Measurements from ENCODE around the gene MYH10.

The MYH10 gene

GRCh38 chr17:8459831-8460230 lies 170.7 kb downstream of the MYH10 start:
- H3K9me3 ChIP-seq (ENCODE audit: severe bottlenecking), result no peaks in the 10 kb centered on the region
- no peak for TF ChIP-seq CTCF (IDR thresholded peaks at IDR 0.05; ENCODE audit: poor library complexity, severe bottlenecking)
- no peak overlapping the region for H3K27ac ChIP-seq (ENCODE audit: poor library complexity, severe bottlenecking)
- no peak for DNase-seq (ENCODE audit: low spot score)
- no peak for ATAC-seq (ENCODE audit: low read depth)
- H3K4me3 ChIP-seq (ENCODE audit: severe bottlenecking), result no peak overlapping the region
- H3K36me3 ChIP-seq (ENCODE audit: low read depth), result peaks cover 84% of the 10 kb centered on the region
- H3K4me1 ChIP-seq (ENCODE audit: insufficient read depth, poor library complexity, severe bottlenecking), result peaks cover 2% of the 10 kb centered on the region
- H3K27me3 ChIP-seq (ENCODE audit: insufficient read depth, poor library complexity, severe bottlenecking), result no peaks in the 10 kb centered on the region

- no peak for DNase-seq (ENCODE audit: low spot score)
- Histone ChIP-seq H3K4me3 (ENCODE audit: severe bottlenecking) (no peak overlapping the region), H3K27ac (ENCODE audit: poor library complexity, severe bottlenecking) (no peak overlapping the region), H3K27me3 (ENCODE audit: insufficient read depth, poor library complexity, severe bottlenecking) (no peaks in the 10 kb centered on the region), H3K9me3 (ENCODE audit: severe bottlenecking) (no peaks in the 10 kb centered on the region), H3K4me1 (ENCODE audit: insufficient read depth, poor library complexity, severe bottlenecking) (no peaks in the 10 kb centered on the region), H3K36me3 (ENCODE audit: low read depth) (peaks cover 92% of the 10 kb centered on the region)
- no peak for TF ChIP-seq CTCF (IDR thresholded peaks at IDR 0.05; ENCODE audit: poor library complexity, severe bottlenecking)
- no peak for ATAC-seq (ENCODE audit: low read depth)
These were observed 171.4 kb downstream of the MYH10 start for GRCh38 chr17:8459107-8459506.

GRCh38 chr17:8458128-8458527 lies 172.4 kb downstream of the MYH10 start:
- ATAC-seq (ENCODE audit: low read depth), result no peak
- Histone ChIP-seq H3K36me3 (ENCODE audit: low read depth) (peaks cover 99% of the 10 kb centered on the region), H3K9me3 (ENCODE audit: severe bottlenecking) (no peaks in the 10 kb centered on the region)

GRCh38 chr17:8455665-8456209 lies 174.8 kb downstream of the MYH10 start:
- Histone ChIP-seq H3K36me3 (ENCODE audit: low read depth) (peaks cover 96% of the 10 kb centered on the region), H3K27me3 (ENCODE audit: insufficient read depth, poor library complexity, severe bottlenecking) (no peaks in the 10 kb centered on the region), H3K4me3 (ENCODE audit: severe bottlenecking) (no peak overlapping the region), H3K27ac (ENCODE audit: poor library complexity, severe bottlenecking) (no peak overlapping the region), H3K9me3 (ENCODE audit: severe bottlenecking) (no peaks in the 10 kb centered on the region), H3K4me1 (ENCODE audit: insufficient read depth, poor library complexity, severe bottlenecking) (no peaks in the 10 kb centered on the region)
- ATAC-seq (ENCODE audit: low read depth), result no peak
- no peak for TF ChIP-seq CTCF (IDR thresholded peaks at IDR 0.05; ENCODE audit: poor library complexity, severe bottlenecking)
- no peak for DNase-seq (ENCODE audit: low spot score)

More at GRCh38 chr17:8458128-8458527, 172.4 kb downstream of the MYH10 start:
- Histone ChIP-seq H3K27ac (ENCODE audit: poor library complexity, severe bottlenecking) (no peak overlapping the region), H3K4me3 (ENCODE audit: severe bottlenecking) (no peak overlapping the region), H3K4me1 (ENCODE audit: insufficient read depth, poor library complexity, severe bottlenecking) (no peaks in the 10 kb centered on the region), H3K27me3 (ENCODE audit: insufficient read depth, poor library complexity, severe bottlenecking) (no peaks in the 10 kb centered on the region)
- no peak for TF ChIP-seq CTCF (IDR thresholded peaks at IDR 0.05; ENCODE audit: poor library complexity, severe bottlenecking)
- no peak for DNase-seq (ENCODE audit: low spot score)

GRCh38 chr17:8453326-8453725 lies 177.2 kb downstream of the MYH10 start:
- Histone ChIP-seq H3K27me3 (ENCODE audit: insufficient read depth, poor library complexity, severe bottlenecking) (no peaks in the 10 kb centered on the region), H3K4me3 (ENCODE audit: severe bottlenecking) (no peak overlapping the region), H3K36me3 (ENCODE audit: low read depth) (peaks cover 96% of the 10 kb centered on the region), H3K27ac (ENCODE audit: poor library complexity, severe bottlenecking) (no peak overlapping the region), H3K9me3 (ENCODE audit: severe bottlenecking) (no peaks in the 10 kb centered on the region), H3K4me1 (ENCODE audit: insufficient read depth, poor library complexity, severe bottlenecking) (no peaks in the 10 kb centered on the region)
- DNase-seq (ENCODE audit: low spot score) (no peak), ATAC-seq (ENCODE audit: low read depth) (no peak)
- no peak for TF ChIP-seq CTCF (IDR thresholded peaks at IDR 0.05; ENCODE audit: poor library complexity, severe bottlenecking)

Measured in RWPE2 (cell line).